ENCODE results near the gene CDHR5. TPM values are rescaled to one million over a fixed set of nuclear protein-coding genes. Genes with fewer than 3 reads are reported as not detected.

The CDHR5 gene
- total and polyA plus RNA-seq, 9 of the 15 experiments (the other 6 are each of a cell fraction or from before 2014, with no cell fraction given), result 0.16 TPM; not detected in 8

- H3K9ac ChIP-seq (ENCODE audit: insufficient read depth in 1 of 2, low read depth in 2 of 2, low read length in 2 of 2), result peak overlapping the region in 1 of 2 experiments; percentile 73; a peak in 2 of 4 replicates
- peaks cover 0 to 17% of the 10 kb centered on the region in 2 experiments; a peak in 1 of 5 replicates for H3K4me1 ChIP-seq (replicated peaks in 1 of 2; ENCODE audit: control insufficient read depth in 2 of 2, insufficient read depth in 2 of 2, low read length in 2 of 2)
- ChIA-PET POLR2A (interaction anchor here (0.6 to 1.7 kb wide), 3 partner anchors 8 to 39 kb away, joined by 3 to 4 read pairs (median 3); no protein-coding TSS in a partner anchor), CTCF (ENCODE audit: low intra/inter-chr PET ratio) (no interaction called here)
- H2AFZ ChIP-seq (ENCODE audit: low read depth, low read length), result no peak overlapping the region
- DNase-seq (ENCODE audit: extremely low read depth in 1 of 4, low spot score in 3 of 4) (no peak), FAIRE-seq (no peak), ATAC-seq (no peak)
- H3K9me1 ChIP-seq (ENCODE audit: control insufficient read depth, insufficient read depth, low read length), result no peaks in the 10 kb centered on the region
- H3K4me3 ChIP-seq, result no peak overlapping the region
- 78% methylated on average over 8 of the region's 10 CpGs for WGBS (ENCODE audit: insufficient coverage, low coverage, missing lambda C conversion rate)
- no peaks in the 10 kb centered on the region for H3K9me3 ChIP-seq (replicated peaks; ENCODE audit: control insufficient read depth, insufficient read depth, low read depth, low read length)
- BruUV-seq (replicated peaks), result no TSS peak
- no peaks in the 10 kb centered on the region for H4K20me1 ChIP-seq (replicated peaks; ENCODE audit: control insufficient read depth, insufficient read depth, low read length)
- in situ Hi-C loops (cut with MboI) (no loop called here), intact Hi-C loops (cut with micrococcal nuclease) (no loop called here)
- peaks cover 92% of the 10 kb centered on the region for H3K36me3 ChIP-seq (ENCODE audit: control insufficient read depth, insufficient read depth, low read length)
- TF ChIP-seq, protein P1, sequence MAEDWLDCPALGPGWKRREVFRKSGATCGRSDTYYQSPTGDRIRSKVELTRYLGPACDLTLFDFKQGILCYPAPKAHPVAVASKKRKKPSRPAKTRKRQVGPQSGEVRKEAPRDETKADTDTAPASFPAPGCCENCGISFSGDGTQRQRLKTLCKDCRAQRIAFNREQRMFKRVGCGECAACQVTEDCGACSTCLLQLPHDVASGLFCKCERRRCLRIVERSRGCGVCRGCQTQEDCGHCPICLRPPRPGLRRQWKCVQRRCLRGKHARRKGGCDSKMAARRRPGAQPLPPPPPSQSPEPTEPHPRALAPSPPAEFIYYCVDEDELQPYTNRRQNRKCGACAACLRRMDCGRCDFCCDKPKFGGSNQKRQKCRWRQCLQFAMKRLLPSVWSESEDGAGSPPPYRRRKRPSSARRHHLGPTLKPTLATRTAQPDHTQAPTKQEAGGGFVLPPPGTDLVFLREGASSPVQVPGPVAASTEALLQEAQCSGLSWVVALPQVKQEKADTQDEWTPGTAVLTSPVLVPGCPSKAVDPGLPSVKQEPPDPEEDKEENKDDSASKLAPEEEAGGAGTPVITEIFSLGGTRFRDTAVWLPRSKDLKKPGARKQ (CRISPR knock-in tag; IDR thresholded peaks at IDR 0.05), result no peak
- TF ChIP-seq POLR2G (IDR thresholded peaks at IDR 0.05; ENCODE audit: low read depth, low read length), result peak; percentile 25; the same call in 1 of the 2 replicates
- TF ChIP-seq, protein P2, sequence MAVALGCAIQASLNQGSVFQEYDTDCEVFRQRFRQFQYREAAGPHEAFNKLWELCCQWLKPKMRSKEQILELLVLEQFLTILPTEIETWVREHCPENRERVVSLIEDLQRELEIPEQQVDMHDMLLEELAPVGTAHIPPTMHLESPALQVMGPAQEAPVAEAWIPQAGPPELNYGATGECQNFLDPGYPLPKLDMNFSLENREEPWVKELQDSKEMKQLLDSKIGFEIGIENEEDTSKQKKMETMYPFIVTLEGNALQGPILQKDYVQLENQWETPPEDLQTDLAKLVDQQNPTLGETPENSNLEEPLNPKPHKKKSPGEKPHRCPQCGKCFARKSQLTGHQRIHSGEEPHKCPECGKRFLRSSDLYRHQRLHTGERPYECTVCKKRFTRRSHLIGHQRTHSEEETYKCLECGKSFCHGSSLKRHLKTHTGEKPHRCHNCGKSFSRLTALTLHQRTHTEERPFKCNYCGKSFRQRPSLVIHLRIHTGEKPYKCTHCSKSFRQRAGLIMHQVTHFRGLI (CRISPR knock-in tag; IDR thresholded peaks at IDR 0.05), result no peak
- no peak for TF ChIP-seq MCM7 (IDR thresholded peaks at IDR 0.05)
- no peak for TF ChIP-seq SRSF9 (IDR thresholded peaks at IDR 0.05; ENCODE audit: borderline replicate concordance, low read depth, low read length)
- TF ChIP-seq ZNF444 (CRISPR knock-in tag; IDR thresholded peaks at IDR 0.05), result no peak
- TF ChIP-seq, protein P3, sequence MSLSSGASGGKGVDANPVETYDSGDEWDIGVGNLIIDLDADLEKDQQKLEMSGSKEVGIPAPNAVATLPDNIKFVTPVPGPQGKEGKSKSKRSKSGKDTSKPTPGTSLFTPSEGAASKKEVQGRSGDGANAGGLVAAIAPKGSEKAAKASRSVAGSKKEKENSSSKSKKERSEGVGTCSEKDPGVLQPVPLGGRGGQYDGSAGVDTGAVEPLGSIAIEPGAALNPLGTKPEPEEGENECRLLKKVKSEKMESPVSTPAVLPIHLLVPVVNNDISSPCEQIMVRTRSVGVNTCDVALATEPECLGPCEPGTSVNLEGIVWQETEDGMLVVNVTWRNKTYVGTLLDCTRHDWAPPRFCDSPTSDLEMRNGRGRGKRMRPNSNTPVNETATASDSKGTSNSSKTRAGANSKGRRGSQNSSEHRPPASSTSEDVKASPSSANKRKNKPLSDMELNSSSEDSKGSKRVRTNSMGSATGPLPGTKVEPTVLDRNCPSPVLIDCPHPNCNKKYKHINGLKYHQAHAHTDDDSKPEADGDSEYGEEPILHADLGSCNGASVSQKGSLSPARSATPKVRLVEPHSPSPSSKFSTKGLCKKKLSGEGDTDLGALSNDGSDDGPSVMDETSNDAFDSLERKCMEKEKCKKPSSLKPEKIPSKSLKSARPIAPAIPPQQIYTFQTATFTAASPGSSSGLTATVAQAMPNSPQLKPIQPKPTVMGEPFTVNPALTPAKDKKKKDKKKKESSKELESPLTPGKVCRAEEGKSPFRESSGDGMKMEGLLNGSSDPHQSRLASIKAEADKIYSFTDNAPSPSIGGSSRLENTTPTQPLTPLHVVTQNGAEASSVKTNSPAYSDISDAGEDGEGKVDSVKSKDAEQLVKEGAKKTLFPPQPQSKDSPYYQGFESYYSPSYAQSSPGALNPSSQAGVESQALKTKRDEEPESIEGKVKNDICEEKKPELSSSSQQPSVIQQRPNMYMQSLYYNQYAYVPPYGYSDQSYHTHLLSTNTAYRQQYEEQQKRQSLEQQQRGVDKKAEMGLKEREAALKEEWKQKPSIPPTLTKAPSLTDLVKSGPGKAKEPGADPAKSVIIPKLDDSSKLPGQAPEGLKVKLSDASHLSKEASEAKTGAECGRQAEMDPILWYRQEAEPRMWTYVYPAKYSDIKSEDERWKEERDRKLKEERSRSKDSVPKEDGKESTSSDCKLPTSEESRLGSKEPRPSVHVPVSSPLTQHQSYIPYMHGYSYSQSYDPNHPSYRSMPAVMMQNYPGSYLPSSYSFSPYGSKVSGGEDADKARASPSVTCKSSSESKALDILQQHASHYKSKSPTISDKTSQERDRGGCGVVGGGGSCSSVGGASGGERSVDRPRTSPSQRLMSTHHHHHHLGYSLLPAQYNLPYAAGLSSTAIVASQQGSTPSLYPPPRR (CRISPR knock-in tag; IDR thresholded peaks at IDR 0.05; ENCODE audit: borderline replicate concordance), result no peak
- no peak for TF ChIP-seq BCL6 (CRISPR knock-in tag; IDR thresholded peaks at IDR 0.05)
- no peak for TF ChIP-seq ZNF592 (IDR thresholded peaks at IDR 0.05)
- H3K79me2 ChIP-seq (ENCODE audit: control insufficient read depth, insufficient read depth, low read length), result no peaks in the 10 kb centered on the region; the same call in 1 of the 3 replicates
- H3K27me3 ChIP-seq (ENCODE audit: control insufficient read depth in 2 of 2, insufficient read depth in 2 of 2, low read length in 2 of 2), result no peaks in the 10 kb centered on the region
- no peak overlapping the region for H3K4me2 ChIP-seq (ENCODE audit: insufficient read depth, low read length)
- H3K27ac ChIP-seq (ENCODE audit: extremely low read depth, low read depth, low read length), result no peak overlapping the region
These were observed 29.4 kb downstream of the CDHR5 start for GRCh38 chr11:595400-595799.
